Naive thymus-derived CD4-positive, alpha-beta T cell (primary cell): Measurements from ENCODE around the gene SHC3. TPM values are rescaled to one million over a fixed set of nuclear protein-coding genes. Genes with fewer than 3 reads are reported as not detected.

Source experiments
- ATAC-seq: fragments of 150-1000 bp; cut with Tn5 transposase; 2 replicates; pipeline ENCODE4 v1.10.0; 2021; ENCODE audit warnings: mild to moderate bottlenecking, moderate library complexity
- CTCF ChIA-PET: fragments of 350-600 bp; sonication (Branson Sonifier 250); formaldehyde crosslinking; loops from one replicate; lab custom pipeline; 2021; ENCODE audit warnings: antibody characterized with exemption; lab: Charles Lee
- POLR2A ChIA-PET: fragments of 350-600 bp; sonication (Branson Sonifier 250); formaldehyde crosslinking; loops from one replicate; lab custom pipeline; 2021; ENCODE audit warnings: antibody characterized with exemption, inconsistent platforms; lab: Charles Lee
- DNase-seq, 9 donors: peaks; one replicate each; pipeline versions ENCODE4 v3.0.0 to v3.0.0-alpha.2; 2020 to 2022; ENCODE audit warnings: mixed read lengths in 1 of 9
- H3K27ac ChIP-seq: one replicate; pipeline ENCODE4 v1.7.0; 2013; ENCODE audit warnings: mild to moderate bottlenecking, low read depth, low read length, moderate library complexity
- H3K27me3 ChIP-seq, 2 donors: one replicate each; pipeline ENCODE4 v1.7.0; 2013; ENCODE audit warnings: low read length in 2 of 2, mild to moderate bottlenecking in 2 of 2, moderate library complexity in 2 of 2; ENCODE audit not compliant: control insufficient read depth in 2 of 2, insufficient read depth in 2 of 2
- H3K36me3 ChIP-seq, 3 experiments: 1 replicate in 2 of 3; 2 replicates in 1 of 3; pipeline ENCODE4 v1.7.0; 2013; ENCODE audit warnings: low read length in 3 of 3, mild to moderate bottlenecking in 3 of 3, moderate library complexity in 1 of 3; ENCODE audit not compliant: insufficient read depth in 3 of 3, control insufficient read depth in 2 of 3
- H3K4me1 ChIP-seq, 2 donors: one replicate each; pipeline ENCODE4 v1.7.0; 2013; ENCODE audit warnings: low read length in 2 of 2, mild to moderate bottlenecking in 2 of 2, moderate library complexity in 1 of 2; ENCODE audit not compliant: control insufficient read depth in 2 of 2, insufficient read depth in 2 of 2
- H3K4me3 ChIP-seq: 2 replicates; pipeline ENCODE4 v1.7.0; 2013; ENCODE audit warnings: mild to moderate bottlenecking, low read length
- H3K9me3 ChIP-seq, 3 experiments: 1 replicate in 2 of 3; 2 replicates in 1 of 3; pipeline ENCODE4 v1.7.0; 2013; ENCODE audit warnings: low read length in 3 of 3; ENCODE audit not compliant: control insufficient read depth in 2 of 3
- H3K27ac Mint-ChIP-seq, 9 donors: one replicate each; pipeline ENCODE4 v1.8.0; 2020 to 2022; ENCODE audit warnings: mixed read lengths in 9 of 9, mild to moderate bottlenecking in 8 of 9, moderate library complexity in 5 of 9, inconsistent platforms in 2 of 9
- H3K27me3 Mint-ChIP-seq, 5 donors: one replicate each; pipeline ENCODE4 v1.8.0; 2021 to 2022; ENCODE audit warnings: mixed read lengths in 5 of 5, mild to moderate bottlenecking in 1 of 5
- H3K36me3 Mint-ChIP-seq, 5 donors: one replicate each; pipeline ENCODE4 v1.8.0; 2020 to 2022; ENCODE audit warnings: mixed read lengths in 5 of 5, mild to moderate bottlenecking in 3 of 5, inconsistent platforms in 1 of 5
- H3K4me1 Mint-ChIP-seq, 7 donors: one replicate each; pipeline ENCODE4 v1.8.0; 2020 to 2022; ENCODE audit warnings: mixed read lengths in 7 of 7, mild to moderate bottlenecking in 3 of 7, inconsistent platforms in 1 of 7
- H3K4me3 Mint-ChIP-seq, 10 donors: one replicate each; pipeline ENCODE4 v1.8.0; 2020 to 2022; ENCODE audit warnings: mild to moderate bottlenecking in 10 of 10, mixed read lengths in 10 of 10, moderate library complexity in 6 of 10, inconsistent platforms in 2 of 10
- H3K9me3 Mint-ChIP-seq, 11 donors: one replicate each; pipeline ENCODE4 v1.8.0; 2020 to 2022; ENCODE audit warnings: mixed read lengths in 11 of 11, mild to moderate bottlenecking in 4 of 11, inconsistent platforms in 1 of 11, moderate library complexity in 1 of 11
- intact Hi-C, 2 donors: fragments of 100-400 bp; cut with micrococcal nuclease; formaldehyde crosslinking; loops; one replicate each; pipeline ENCODE4 v1.15.1; 2023
- polyA plus RNA-seq, 2 donors: library from polyadenylated mRNA; unstranded; fragments of 300-500 nt; fragmentation: Illumina TruSeq; gene quantifications; one replicate each; pipeline ENCODE4 v1.2.3, GENCODE V29; 2021
- total RNA-seq, 6 experiments: library from RNA in 5 of 6; stranded (reverse) in 5 of 6; gene quantifications; 1 replicate in 5 of 6; 2 replicates in 1 of 6; pipeline ENCODE4 v1.2.3 and lab custom pipeline; 2021 to 2026

The SHC3 gene
- total and polyA plus RNA-seq, 7 experiments from 2014 or later = 0.02 to 0.11 (median 0.07) TPM; not detected in 3

DNA sequence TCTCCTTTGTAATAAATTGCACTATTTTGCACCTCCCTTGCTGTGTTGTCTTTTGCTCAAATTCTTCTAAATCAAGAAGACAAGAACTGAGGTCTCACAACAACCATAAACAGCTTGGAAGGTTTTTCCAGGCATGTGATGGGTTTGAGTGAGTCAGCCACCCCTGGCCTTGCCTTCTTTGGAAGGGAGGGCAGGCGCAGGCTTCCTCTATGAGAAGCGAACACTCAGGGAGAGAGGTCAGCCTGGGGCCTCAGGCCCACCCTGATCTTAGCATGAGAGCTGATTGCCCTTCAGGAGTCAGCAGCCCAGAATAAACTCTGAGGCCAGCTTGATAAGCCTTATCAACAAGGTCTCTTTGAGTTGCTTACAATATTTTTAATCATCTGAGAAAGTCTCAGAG lies 155.7 kb downstream of the SHC3 start:
- Histone ChIP-seq H3K9me3 (no peaks in the 10 kb centered on the region), H3K4me1 (no peaks in the 10 kb centered on the region), H3K4me3 (no peak overlapping the region), H3K27ac (no peak overlapping the region), H3K36me3 (no peaks in the 10 kb centered on the region), H3K27me3 (no peaks in the 10 kb centered on the region)
- H3K9me3 Mint-ChIP-seq = peaks cover 0 to 9% (median 0%) of the 10 kb centered on the region in 11 donors
- CTCF ChIA-PET = no interaction called here
- ATAC-seq (no peak), DNase-seq (no peak)
- no peak overlapping the region for H3K4me3 Mint-ChIP-seq
- no peaks in the 10 kb centered on the region for H3K4me1 Mint-ChIP-seq
- no peaks in the 10 kb centered on the region for H3K36me3 Mint-ChIP-seq
- H3K27me3 Mint-ChIP-seq = peaks cover 0 to 16% (median 9%) of the 10 kb centered on the region in 5 donors
- POLR2A ChIA-PET = no interaction called here
- no peak overlapping the region for H3K27ac Mint-ChIP-seq
- intact Hi-C loops = no loop called here

- Mint-ChIP-seq H3K9me3 (peaks cover 0 to 9% (median 0%) of the 10 kb centered on the region in 11 donors), H3K4me1 (peaks cover 0 to 1% (median 0%) of the 10 kb centered on the region in 7 donors), H3K4me3 (no peak overlapping the region), H3K36me3 (no peaks in the 10 kb centered on the region), H3K27me3 (peaks cover 0 to 17% (median 6%) of the 10 kb centered on the region in 5 donors), H3K27ac (no peak overlapping the region)
- H3K36me3 ChIP-seq = no peaks in the 10 kb centered on the region
- ATAC-seq (no peak), DNase-seq (no peak)
- H3K9me3 ChIP-seq = no peaks in the 10 kb centered on the region
- H3K27me3 ChIP-seq = no peaks in the 10 kb centered on the region
- ChIA-PET POLR2A (no interaction called here), CTCF (no interaction called here)
- H3K4me3 ChIP-seq = no peak overlapping the region
- H3K4me1 ChIP-seq = no peaks in the 10 kb centered on the region
- H3K27ac ChIP-seq = no peak overlapping the region
- intact Hi-C loops = no loop called here
Measured at GRCh38 chr9:89022001-89022759, 156.4 kb downstream of the SHC3 start.

DNA sequence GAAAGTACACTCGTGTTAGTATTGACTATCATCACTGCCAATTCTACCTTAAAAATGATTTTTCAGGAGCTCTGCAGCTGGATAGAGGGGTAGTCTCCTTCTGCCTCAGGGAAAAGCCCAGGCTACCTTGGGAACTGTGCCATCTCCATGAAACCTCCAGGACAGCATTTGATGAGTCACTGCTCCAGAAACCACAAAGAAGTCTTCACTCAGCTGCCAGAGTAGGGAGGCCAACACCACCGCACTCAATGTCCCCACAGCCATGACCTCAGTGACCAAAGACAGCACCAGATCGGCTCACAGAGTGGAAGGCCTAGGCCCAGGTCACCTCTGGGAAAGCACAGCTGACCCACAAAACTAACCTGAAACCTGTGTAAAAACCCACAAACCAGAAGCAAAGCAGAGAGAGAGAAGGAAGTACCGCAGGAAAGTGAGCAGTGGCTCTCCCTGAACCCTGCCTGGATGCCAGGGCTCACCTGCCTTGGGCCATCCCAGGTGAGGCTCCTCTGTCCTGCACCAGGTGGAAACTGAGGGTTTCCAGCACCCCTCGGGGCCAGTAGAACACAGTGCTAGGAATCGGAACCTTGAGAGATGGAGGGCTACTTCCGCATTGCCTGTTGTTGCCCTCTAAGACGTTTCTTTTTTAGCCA lies 157.3 kb downstream of the SHC3 start:
- POLR2A ChIA-PET = interaction anchor here (0.5 kb wide), 1 partner anchor 55 kb away, joined by 3 read pairs; no protein-coding TSS in a partner anchor
- ATAC-seq (peak; percentile 22), DNase-seq (no peak)
- Mint-ChIP-seq H3K9me3 (peaks cover 0 to 9% (median 0%) of the 10 kb centered on the region in 11 donors), H3K36me3 (no peaks in the 10 kb centered on the region), H3K4me3 (no peak overlapping the region), H3K27ac (peak overlapping the region in 1 of 9 donors; percentile 69), H3K4me1 (peaks cover 0 to 1% (median 0%) of the 10 kb centered on the region in 7 donors), H3K27me3 (peaks cover 0 to 11% (median 9%) of the 10 kb centered on the region in 5 donors)
- Histone ChIP-seq H3K27me3 (no peaks in the 10 kb centered on the region), H3K4me3 (no peak overlapping the region), H3K9me3 (no peaks in the 10 kb centered on the region), H3K4me1 (no peaks in the 10 kb centered on the region), H3K36me3 (no peaks in the 10 kb centered on the region), H3K27ac (no peak overlapping the region)
- CTCF ChIA-PET = no interaction called here
- intact Hi-C loops = no loop called here

GRCh38 chr9:89020754-89021153 lies 157.9 kb downstream of the SHC3 start:
- ChIA-PET POLR2A (no interaction called here), CTCF (no interaction called here)
- no peaks in the 10 kb centered on the region for H3K4me1 ChIP-seq
- Mint-ChIP-seq H3K27ac (no peak overlapping the region), H3K36me3 (no peaks in the 10 kb centered on the region), H3K27me3 (peaks cover 0 to 14% (median 10%) of the 10 kb centered on the region in 5 donors), H3K4me1 (peaks cover 0 to 1% (median 0%) of the 10 kb centered on the region in 7 donors), H3K9me3 (peaks cover 0 to 9% (median 0%) of the 10 kb centered on the region in 11 donors), H3K4me3 (no peak overlapping the region)
- H3K9me3 ChIP-seq = no peaks in the 10 kb centered on the region
- no peaks in the 10 kb centered on the region for H3K36me3 ChIP-seq
- H3K27me3 ChIP-seq = no peaks in the 10 kb centered on the region
- H3K27ac ChIP-seq = no peak overlapping the region
- ATAC-seq = no peak
- intact Hi-C loops = no loop called here
- no peak for DNase-seq
- H3K4me3 ChIP-seq = no peak overlapping the region

GRCh38 chr9:89015336-89015735 lies 163.3 kb downstream of the SHC3 start:
- ChIA-PET CTCF (interaction anchor here (0.7 kb wide), 1 partner anchor 325 kb away, joined by 4 read pairs; no protein-coding TSS in a partner anchor), POLR2A (no interaction called here)
- peaks cover 0 to 1% (median 0%) of the 10 kb centered on the region in 7 donors for H3K4me1 Mint-ChIP-seq
- Histone ChIP-seq H3K4me1 (no peaks in the 10 kb centered on the region), H3K27me3 (no peaks in the 10 kb centered on the region), H3K4me3 (no peak overlapping the region), H3K36me3 (no peaks in the 10 kb centered on the region), H3K9me3 (no peaks in the 10 kb centered on the region), H3K27ac (no peak overlapping the region)
- no peaks in the 10 kb centered on the region for H3K36me3 Mint-ChIP-seq
- H3K9me3 Mint-ChIP-seq = peaks cover 0 to 2% (median 0%) of the 10 kb centered on the region in 11 donors
- intact Hi-C loops = no loop called here
- ATAC-seq = no peak
- no peak overlapping the region for H3K27ac Mint-ChIP-seq
- no peak for DNase-seq
- peaks cover 5 to 30% (median 6%) of the 10 kb centered on the region in 5 donors for H3K27me3 Mint-ChIP-seq
- H3K4me3 Mint-ChIP-seq = no peak overlapping the region

- Histone ChIP-seq H3K27me3 (no peaks in the 10 kb centered on the region), H3K36me3 (no peaks in the 10 kb centered on the region), H3K4me1 (no peaks in the 10 kb centered on the region), H3K27ac (no peak overlapping the region), H3K4me3 (no peak overlapping the region), H3K9me3 (no peaks in the 10 kb centered on the region)
- intact Hi-C loops = no loop called here
- peaks cover 0 to 1% (median 0%) of the 10 kb centered on the region in 7 donors for H3K4me1 Mint-ChIP-seq
- H3K27me3 Mint-ChIP-seq = peaks cover 5 to 26% (median 6%) of the 10 kb centered on the region in 5 donors
- CTCF ChIA-PET = no interaction called here
- H3K27ac Mint-ChIP-seq = no peak overlapping the region
- H3K4me3 Mint-ChIP-seq = no peak overlapping the region
- DNase-seq (no peak), ATAC-seq (no peak)
- H3K9me3 Mint-ChIP-seq = peaks cover 0 to 2% (median 0%) of the 10 kb centered on the region in 11 donors
- POLR2A ChIA-PET = no interaction called here
- no peaks in the 10 kb centered on the region for H3K36me3 Mint-ChIP-seq
Measured at GRCh38 chr9:89014153-89014552, 164.5 kb downstream of the SHC3 start.
